HG02642 (cell line): ENCODE data around the gene SHROOM3.
A peak's percentile ranks its signal among the peaks of the same experiment; 100 is the strongest.

Source experiments
- ATAC-seq: cut with Tn5 transposase; IDR thresholded peaks from one replicate; pipeline ENCODE4 v1.9.1; 2021; ENCODE audit warnings: mild to moderate bottlenecking; ENCODE audit not compliant: unreplicated experiment, poor library complexity

The SHROOM3 gene

GRCh38 chr4:76733068-76733771 is 298.2 kb downstream of the SHROOM3 start:
- ATAC-seq = no peak

- ATAC-seq = no peak
These were observed 301.4 kb downstream of the SHROOM3 start for GRCh38 chr4:76736414-76736813.

GRCh38 chr4:76737180-76737579 is 302.2 kb downstream of the SHROOM3 start:
- ATAC-seq = no peak

- ATAC-seq = no peak
These were observed 302.7 kb downstream of the SHROOM3 start for GRCh38 chr4:76737771-76738085.

GRCh38 chr4:76738086-76738931 is 303.3 kb downstream of the SHROOM3 start:
- peak; percentile 73 for ATAC-seq

GRCh38 chr4:76740192-76740591 is 305.2 kb downstream of the SHROOM3 start:
- no peak for ATAC-seq

- ATAC-seq = no peak
These were observed 306.0 kb downstream of the SHROOM3 start for GRCh38 chr4:76740866-76741662.

- no peak for ATAC-seq
These were observed 306.6 kb downstream of the SHROOM3 start for GRCh38 chr4:76741663-76742020.

- no peak for ATAC-seq
These were observed 309.4 kb downstream of the SHROOM3 start for GRCh38 chr4:76744241-76744921.

- ATAC-seq = no peak
These were observed 310.2 kb downstream of the SHROOM3 start for GRCh38 chr4:76745240-76745639.

- ATAC-seq = no peak
These were observed 312.5 kb downstream of the SHROOM3 start for GRCh38 chr4:76747563-76747962.

GRCh38 chr4:76748649-76749048 is 313.6 kb downstream of the SHROOM3 start:
- no peak for ATAC-seq

GRCh38 chr4:76749355-76749754 is 314.3 kb downstream of the SHROOM3 start:
- no peak for ATAC-seq

GRCh38 chr4:76750716-76751115 is 315.7 kb downstream of the SHROOM3 start:
- ATAC-seq = no peak

- no peak for ATAC-seq
These were observed 316.7 kb downstream of the SHROOM3 start for GRCh38 chr4:76751612-76752343.

GRCh38 chr4:76752861-76753501 is 318.0 kb downstream of the SHROOM3 start:
- no peak for ATAC-seq

- no peak for ATAC-seq
These were observed 318.8 kb downstream of the SHROOM3 start for GRCh38 chr4:76753814-76754213.

GRCh38 chr4:76754439-76754838 is 319.4 kb downstream of the SHROOM3 start:
- no peak for ATAC-seq

- ATAC-seq = no peak
These were observed 320.7 kb downstream of the SHROOM3 start for GRCh38 chr4:76755756-76756155.
